Hepatocyte (in vitro differentiated cells): ENCODE data around the gene FOXO6.

Experiments used
- CTCF ChIP-seq: fragments of 200-600 bp; sonication (generic); IDR thresholded peaks from 2 replicates; pipeline ENCODE4 v1.5.1; 2016; ENCODE audit warnings: antibody characterized with exemption, mild to moderate bottlenecking; ENCODE audit not compliant: poor library complexity
- EZH2 ChIP-seq: fragments of 200-600 bp; sonication (generic); IDR thresholded peaks from 2 replicates; pipeline ENCODE4 v1.6.1; 2016; ENCODE audit warnings: antibody characterized with exemption, mild to moderate bottlenecking, borderline replicate concordance
- EZH2phosphoT487 ChIP-seq: fragments of 200-600 bp; sonication (generic); IDR thresholded peaks from one replicate; pipeline ENCODE4 v1.6.1; 2018; ENCODE audit warnings: antibody characterized with exemption, mild to moderate bottlenecking, low read depth, moderate library complexity; ENCODE audit not compliant: unreplicated experiment, severe bottlenecking

- no peak for TF ChIP-seq CTCF
- no peak for TF ChIP-seq EZH2
- no peak for TF ChIP-seq EZH2phosphoT487
Observed at GRCh38 chr1:41353744-41354143, 7.5 kb upstream of the FOXO6 start.
